Measurements from ENCODE around the gene TTC22. TPM values are rescaled to one million over a fixed set of nuclear protein-coding genes. Genes with fewer than 3 reads are reported as not detected.

TTC22 gene
- total RNA-seq, 2 donors from 2014 or later = 12.2 to 15.6 TPM

GRCh38 chr1:54767526-54767925 lies 33.6 kb downstream of the TTC22 start:
- no peak for ATAC-seq
- DNase-seq = no peak

GRCh38 chr1:54766726-54767125 lies 34.4 kb downstream of the TTC22 start:
- Histone ChIP-seq H3K9me3 (no peaks in the 10 kb centered on the region), H3K4me3 (no peak overlapping the region), H3K4me1 (peaks cover 14% of the 10 kb centered on the region), H3K36me3 (replicated peaks in 1 of 2; ENCODE audit: insufficient read depth in 1 of 2, low read depth in 2 of 2) (no peaks in the 10 kb centered on the region), H3K27me3 (no peaks in the 10 kb centered on the region), H3K27ac (no peak overlapping the region)
- DNase-seq (no peak), ATAC-seq (no peak)
- no peak for TF ChIP-seq CTCF (IDR thresholded peaks at IDR 0.05)
- no peak for TF ChIP-seq POLR2A (IDR thresholded peaks at IDR 0.05)
- intact Hi-C loops (cut with DNase I) = no loop called here
- 27 to 30% methylated on average over 4 of the region's 4 CpGs for WGBS, 2 donors

More at GRCh38 chr1:54767526-54767925, 33.6 kb downstream of the TTC22 start:
- Histone ChIP-seq H3K27me3 (no peaks in the 10 kb centered on the region), H3K4me1 (peaks cover 14% of the 10 kb centered on the region), H3K9me3 (no peaks in the 10 kb centered on the region), H3K27ac (no peak overlapping the region), H3K4me3 (no peak overlapping the region), H3K36me3 (replicated peaks in 1 of 2; ENCODE audit: insufficient read depth in 1 of 2, low read depth in 2 of 2) (no peaks in the 10 kb centered on the region)
- intact Hi-C loops (cut with DNase I) = no loop called here
- 41 to 58% methylated on average over 6 of the region's 6 CpGs for WGBS, 2 donors
- TF ChIP-seq CTCF (IDR thresholded peaks at IDR 0.05) = no peak
- no peak for TF ChIP-seq POLR2A (IDR thresholded peaks at IDR 0.05)

- DNase-seq (no peak), ATAC-seq (peak; percentile 11)
- no peak for TF ChIP-seq POLR2A (IDR thresholded peaks at IDR 0.05)
- TF ChIP-seq CTCF (IDR thresholded peaks at IDR 0.05) = no peak
- Histone ChIP-seq H3K36me3 (replicated peaks in 1 of 2; ENCODE audit: insufficient read depth in 1 of 2, low read depth in 2 of 2) (no peaks in the 10 kb centered on the region), H3K4me3 (peak overlapping the region in 1 of 2 donors; percentile 20), H3K27ac (peak overlapping the region in 3 of 4 donors; percentile 42 to 71 (median 56)), H3K27me3 (no peaks in the 10 kb centered on the region), H3K9me3 (no peaks in the 10 kb centered on the region), H3K4me1 (peaks cover 14% of the 10 kb centered on the region)
- WGBS, 2 donors = 46% methylated on average over 13 of the region's 13 CpGs
- intact Hi-C loops (cut with DNase I) = no loop called here
Observed at GRCh38 chr1:54764922-54765561, 36.1 kb downstream of the TTC22 start.

- intact Hi-C loops (cut with DNase I) = no loop called here
- Histone ChIP-seq H3K4me1 (peaks cover 14% of the 10 kb centered on the region), H3K9me3 (no peaks in the 10 kb centered on the region), H3K27ac (peak within 1 kb of the TSS; percentile 33 to 73 (median 56)), H3K27me3 (no peaks in the 10 kb centered on the region), H3K4me3 (peak within 1 kb of the TSS; percentile 70 to 87), H3K36me3 (replicated peaks in 1 of 2; ENCODE audit: insufficient read depth in 1 of 2, low read depth in 2 of 2) (no peaks in the 10 kb centered on the region)
- DNase-seq = peak; percentile 96 to 98 (median 98)
- WGBS, 2 donors = 0 to 1% methylated on average over 45 to 57 of the region's 57 CpGs
- peak; percentile 99 for ATAC-seq
- TF ChIP-seq POLR2A (IDR thresholded peaks at IDR 0.05) (peak in 2 of 3 donors; percentile 77 to 83), CTCF (IDR thresholded peaks at IDR 0.05) (peak in 1 of 7 experiments; percentile 6)
Observed at GRCh38 chr1:54764133-54764921, 36.8 kb downstream of the TTC22 start, which contains the start of gene PARS2. Gene PARS2 (minus strand): TSS chr1:54764523. CDS start chr1:54759161, 5,362 bp downstream.
